Kidney capillary endothelial cell (primary cell): ENCODE measurements around the gene SLX4IP.
"Not testable (repeated sequence)": the region's sequence is repeated elsewhere in the genome, so short reads cannot be mapped to it uniquely, and the experiment has no call there.

Experiments
- DNase-seq: peaks from one replicate; pipeline ENCODE4 v3.0.0-alpha.2; 2018; ENCODE audit warnings: low spot score

The SLX4IP gene

DNA sequence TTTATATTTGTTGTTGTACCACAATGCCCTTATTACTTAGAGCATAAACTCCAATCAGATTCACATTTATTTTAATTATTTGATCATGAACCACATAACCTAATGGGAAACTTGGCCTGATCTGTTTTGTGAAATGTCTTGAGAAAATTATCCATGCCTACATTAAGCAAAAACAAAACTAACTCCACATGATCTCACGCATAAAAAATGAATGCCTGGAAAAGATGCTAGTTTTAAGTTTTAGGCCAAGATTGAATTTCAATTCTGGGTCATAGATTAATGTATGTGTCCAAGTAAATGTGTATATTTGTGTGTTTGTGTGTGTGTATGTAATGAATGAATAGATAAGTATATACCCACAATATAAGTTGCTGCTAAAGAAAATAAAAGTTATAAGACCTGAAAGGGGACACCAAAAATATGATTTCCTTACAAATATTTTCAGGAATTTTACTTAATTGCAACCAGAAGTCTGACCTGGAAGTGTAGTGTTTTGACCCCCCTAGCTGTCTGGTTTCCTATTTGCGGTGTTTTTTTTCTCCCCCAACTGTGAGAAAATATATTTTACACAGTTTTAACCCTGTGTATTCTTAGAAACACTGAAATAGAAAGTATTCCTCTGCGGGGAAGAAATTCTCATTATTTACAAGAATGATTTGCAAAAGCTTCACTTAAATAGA is 141.4 kb downstream of the SLX4IP start:
- no peak for DNase-seq

GRCh38 chr20:10577648-10578047 is 142.5 kb downstream of the SLX4IP start:
- DNase-seq, result no peak

DNA sequence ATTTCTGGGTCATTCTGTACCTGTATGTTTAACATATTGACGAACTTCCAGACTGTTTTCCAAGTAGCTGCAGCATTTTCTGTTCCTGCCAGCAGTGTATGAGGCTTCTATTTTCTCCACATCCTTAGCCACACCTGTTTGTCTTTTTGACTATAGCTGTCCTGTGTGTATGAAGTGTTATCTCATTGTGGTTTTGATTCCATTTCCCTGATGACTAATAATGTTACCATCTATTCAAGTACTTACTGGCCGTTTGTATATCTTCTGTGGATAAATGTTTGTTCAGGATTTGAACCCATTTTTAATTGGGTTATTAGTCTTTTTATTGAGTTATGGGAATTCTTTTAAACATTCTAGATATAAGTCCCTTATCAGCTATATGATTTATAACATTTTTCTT is 143.5 kb downstream of the SLX4IP start:
- no peak for DNase-seq

DNA sequence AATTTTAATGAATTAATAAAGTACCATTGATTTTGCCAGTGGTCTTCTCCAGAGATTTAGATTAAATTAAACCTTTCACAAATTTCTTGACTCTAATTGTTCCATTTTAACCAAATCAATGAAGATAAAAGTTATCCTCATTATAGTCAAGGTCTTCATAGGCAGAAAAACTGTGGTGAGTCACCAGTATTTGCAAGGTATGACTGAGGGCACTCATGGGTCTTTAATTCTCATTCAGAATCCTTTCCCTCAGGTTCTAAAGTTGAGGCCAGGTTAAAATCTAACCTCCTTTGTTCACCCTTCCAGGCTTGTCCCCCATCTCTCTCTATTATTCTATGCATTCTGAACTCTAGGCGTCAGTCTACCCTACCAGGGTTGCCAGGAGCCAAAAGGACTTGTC is 144.8 kb downstream of the SLX4IP start:
- no peak for DNase-seq

DNA sequence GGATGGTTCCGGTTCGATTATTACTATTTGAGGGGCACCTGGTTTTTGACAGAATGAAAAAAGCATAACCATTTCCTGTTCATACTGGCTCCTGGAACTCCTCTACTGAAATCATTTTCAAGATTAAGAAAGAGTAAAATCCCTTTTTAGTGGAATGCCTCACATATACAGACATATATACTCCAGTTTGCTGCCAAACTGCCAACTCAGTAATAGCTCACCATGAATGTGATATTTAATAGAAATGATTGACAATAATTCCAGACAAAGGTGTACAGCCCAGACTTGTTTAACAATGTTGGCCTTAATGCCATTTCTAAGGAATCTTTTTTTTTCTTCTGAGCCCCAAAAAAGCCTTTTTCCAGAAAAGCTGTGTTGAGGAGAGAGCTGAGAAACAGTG is 145.6 kb downstream of the SLX4IP start:
- DNase-seq, result no peak

DNA sequence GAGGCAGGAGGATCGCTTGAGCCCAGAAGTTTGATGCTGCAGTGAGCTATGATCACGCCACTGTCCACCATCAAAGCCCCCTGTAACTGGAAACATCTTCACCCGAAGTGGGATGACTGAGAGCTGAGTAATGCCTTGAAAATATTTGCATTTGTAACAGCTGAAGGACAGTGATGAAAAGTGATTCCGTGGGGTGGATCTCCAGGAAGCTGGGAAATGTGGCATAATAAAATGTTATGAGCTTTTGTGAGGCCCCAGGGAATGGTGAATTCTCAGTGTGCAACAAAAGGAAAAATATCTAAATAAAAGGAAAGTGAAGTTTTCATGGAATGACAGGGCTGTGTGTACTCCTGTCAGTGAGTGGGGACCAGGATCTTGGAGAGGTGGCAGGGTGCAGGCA is 146.7 kb downstream of the SLX4IP start:
- DNase-seq, result no peak

DNA sequence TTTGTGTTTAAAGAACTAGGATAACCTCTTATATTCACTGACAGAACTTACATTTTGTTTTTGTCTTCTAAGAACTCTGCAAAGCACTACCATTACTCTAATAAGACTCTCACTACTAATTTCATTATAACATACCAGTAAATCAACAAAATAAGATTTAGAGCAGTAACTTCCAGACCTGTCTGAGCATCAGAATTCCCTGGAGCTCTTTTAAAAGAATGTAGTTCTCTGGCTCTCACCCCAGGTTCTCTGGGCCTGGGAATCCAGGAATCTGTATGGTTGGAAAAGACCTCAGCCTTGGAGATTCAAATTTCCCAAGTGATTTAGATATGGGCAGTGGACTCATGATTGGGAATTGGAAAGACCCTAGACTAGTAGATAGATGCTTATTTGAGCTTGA is 149.3 kb downstream of the SLX4IP start:
- DNase-seq, result no peak

GRCh38 chr20:10585308-10585707 is 150.2 kb downstream of the SLX4IP start:
- DNase-seq, result no peak

- no peak for DNase-seq
Observed at GRCh38 chr20:10586296-10586695, 151.2 kb downstream of the SLX4IP start.

DNA sequence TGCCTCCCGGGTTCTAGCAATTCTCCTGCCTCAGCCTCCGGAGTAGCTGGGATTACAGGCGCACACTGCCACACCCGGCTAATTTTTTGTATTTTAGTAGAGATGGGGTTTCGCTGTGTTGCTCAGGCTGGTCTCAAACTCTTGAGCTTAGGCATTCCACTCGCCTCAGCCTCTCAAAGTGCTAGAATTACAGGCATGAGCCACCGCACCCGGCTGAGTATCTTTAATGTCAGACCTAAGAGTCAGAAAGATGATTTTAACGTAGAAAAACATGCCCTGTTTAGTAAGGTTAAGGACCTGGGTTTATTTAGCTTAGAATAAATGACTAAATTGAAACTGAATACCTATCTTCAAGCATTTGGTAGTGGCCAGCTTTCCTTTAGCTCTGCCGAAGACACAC is 155.3 kb downstream of the SLX4IP start:
- DNase-seq, result not testable (repeated sequence)

DNA sequence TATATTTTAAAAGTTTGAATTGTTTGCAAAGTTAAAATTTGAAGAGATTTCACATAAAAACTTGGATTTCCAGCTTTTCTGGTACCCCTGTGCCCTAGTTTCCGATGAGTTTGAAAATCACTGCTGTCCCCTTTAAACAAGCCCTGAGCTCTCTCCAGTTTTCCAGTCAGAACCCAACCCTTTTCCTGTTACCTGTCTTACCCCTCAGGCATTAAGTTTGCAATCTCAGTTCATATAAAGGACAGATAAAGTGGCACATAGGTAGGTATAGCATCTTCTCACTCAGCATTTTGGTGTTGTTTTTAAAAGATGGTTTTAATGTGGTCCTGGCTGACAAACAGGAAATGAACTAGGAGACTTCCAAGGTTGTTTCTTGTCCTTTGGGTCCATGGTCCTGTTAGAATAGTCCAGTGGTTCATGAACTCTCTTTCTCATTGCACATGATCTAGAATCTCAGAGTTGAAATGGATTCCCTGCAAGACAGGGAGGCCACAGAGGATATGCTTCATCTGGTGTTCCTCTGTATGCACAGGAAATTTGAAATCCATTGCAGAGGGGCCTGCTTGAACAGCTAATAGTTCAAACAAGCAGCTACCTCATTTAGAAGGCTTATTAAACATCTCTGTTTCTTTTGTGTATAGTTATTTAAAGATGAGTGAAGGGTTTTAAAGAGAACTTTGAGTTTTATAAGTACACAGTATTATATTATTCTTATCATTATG is 156.0 kb downstream of the SLX4IP start:
- no peak for DNase-seq

DNA sequence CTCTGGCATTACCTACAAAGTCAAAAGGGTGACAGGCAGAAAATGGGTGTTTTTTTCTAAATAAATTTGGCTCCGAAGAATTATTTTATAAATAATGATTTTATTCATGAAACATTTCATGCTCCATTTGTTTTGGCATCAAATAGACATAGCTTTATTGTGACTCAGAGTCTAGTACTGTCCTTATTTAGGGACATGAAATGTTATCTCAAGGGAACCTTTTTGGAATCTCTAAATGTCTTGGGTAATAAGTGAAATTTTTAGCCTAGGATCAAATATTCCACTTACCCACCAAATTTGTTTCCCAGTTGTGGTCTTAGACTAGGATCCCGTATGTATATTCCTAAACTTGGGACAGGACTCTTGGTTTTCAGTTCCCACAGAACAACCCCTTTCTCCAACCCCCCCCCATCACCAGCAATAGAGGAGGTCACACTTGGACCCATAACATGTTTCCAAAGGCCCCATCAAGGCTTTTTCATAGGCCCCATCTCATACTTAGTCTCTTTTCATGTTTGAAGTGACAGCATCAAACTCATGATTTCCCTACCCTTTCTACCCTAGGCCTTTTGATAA is 156.9 kb downstream of the SLX4IP start:
- DNase-seq, result no peak

DNA sequence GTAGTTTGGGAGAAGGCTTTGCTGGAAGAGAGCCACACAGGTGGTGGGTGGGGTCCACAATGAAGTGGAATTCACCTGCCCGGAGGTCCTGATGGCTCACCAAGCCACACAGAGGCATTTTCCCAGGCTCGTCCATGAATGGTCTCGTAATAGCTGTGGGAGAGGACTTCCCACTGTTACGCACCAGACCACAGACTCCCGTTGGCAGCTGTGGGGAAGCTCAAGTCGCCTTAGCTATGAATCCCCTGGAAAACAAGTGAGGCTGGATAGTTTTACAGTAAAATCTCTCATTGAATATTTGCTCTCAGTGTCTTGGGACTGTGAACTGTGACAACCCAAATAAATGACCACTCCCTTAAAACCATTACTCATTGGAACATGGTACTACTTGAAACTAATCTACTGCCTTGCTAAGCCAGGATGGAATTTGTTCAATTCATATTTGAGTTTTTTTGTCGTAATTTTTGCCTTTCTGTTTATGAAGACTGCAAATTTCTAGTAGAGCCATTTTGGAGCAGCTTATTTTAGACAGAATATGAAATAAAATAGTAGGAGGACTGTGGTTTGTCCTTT is 159.3 kb downstream of the SLX4IP start:
- DNase-seq, result no peak

- DNase-seq, result no peak
Observed at GRCh38 chr20:10595266-10595665, 160.2 kb downstream of the SLX4IP start.

GRCh38 chr20:10595985-10596384 is 160.9 kb downstream of the SLX4IP start:
- no peak for DNase-seq

GRCh38 chr20:10596710-10597121 is 161.6 kb downstream of the SLX4IP start:
- DNase-seq, result no peak

DNA sequence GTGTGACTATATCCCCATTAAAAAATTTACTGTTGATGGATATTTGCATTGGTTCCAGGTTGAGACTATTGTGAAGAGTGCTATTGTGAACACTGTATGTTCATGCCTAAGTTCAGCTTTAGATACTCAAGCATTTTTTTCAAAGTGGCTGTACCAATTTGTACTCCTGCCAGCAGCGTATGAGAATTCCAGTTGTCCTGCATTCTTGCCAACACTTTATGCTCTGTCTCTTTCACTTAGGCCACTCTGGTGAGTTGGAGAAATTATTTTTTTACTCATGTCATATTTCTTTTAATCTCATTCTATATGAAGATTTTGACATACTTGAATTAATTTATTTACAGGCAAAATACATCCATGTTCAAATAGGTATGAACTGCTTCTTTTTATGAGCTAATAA is 162.5 kb downstream of the SLX4IP start:
- DNase-seq, result no peak

DNA sequence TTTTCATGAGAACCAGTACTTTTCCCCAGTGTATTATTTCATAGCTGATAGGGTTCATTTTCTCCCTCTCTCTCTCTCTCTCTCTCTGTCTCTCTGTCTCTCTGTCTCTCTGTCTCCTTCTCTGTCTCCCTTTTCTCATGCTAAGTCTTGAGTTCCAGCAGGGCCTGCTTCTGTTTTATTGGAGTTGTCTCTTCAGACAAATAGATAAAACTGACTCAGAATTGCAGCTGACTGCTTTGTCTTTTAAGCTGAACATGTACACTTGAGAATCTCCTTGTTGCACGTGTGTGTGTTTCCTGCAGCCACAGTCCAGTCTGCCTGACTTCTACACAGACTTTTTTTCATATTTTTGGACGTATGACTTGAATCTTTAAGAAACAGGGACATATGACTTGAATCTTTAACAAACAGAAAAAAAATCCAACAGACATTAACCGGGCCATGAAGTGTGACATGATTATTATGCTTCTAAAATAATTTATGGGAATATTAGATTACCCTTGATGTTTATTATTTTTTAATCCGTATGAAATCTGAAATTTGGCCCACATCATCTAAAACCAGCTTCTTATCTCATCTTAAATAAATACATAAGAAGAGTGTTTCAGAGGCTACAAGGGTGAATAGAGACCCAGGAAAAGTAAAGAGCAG is 167.2 kb downstream of the SLX4IP start:
- DNase-seq, result no peak

GRCh38 chr20:10603378-10603777 is 168.3 kb downstream of the SLX4IP start:
- DNase-seq, result no peak

DNA sequence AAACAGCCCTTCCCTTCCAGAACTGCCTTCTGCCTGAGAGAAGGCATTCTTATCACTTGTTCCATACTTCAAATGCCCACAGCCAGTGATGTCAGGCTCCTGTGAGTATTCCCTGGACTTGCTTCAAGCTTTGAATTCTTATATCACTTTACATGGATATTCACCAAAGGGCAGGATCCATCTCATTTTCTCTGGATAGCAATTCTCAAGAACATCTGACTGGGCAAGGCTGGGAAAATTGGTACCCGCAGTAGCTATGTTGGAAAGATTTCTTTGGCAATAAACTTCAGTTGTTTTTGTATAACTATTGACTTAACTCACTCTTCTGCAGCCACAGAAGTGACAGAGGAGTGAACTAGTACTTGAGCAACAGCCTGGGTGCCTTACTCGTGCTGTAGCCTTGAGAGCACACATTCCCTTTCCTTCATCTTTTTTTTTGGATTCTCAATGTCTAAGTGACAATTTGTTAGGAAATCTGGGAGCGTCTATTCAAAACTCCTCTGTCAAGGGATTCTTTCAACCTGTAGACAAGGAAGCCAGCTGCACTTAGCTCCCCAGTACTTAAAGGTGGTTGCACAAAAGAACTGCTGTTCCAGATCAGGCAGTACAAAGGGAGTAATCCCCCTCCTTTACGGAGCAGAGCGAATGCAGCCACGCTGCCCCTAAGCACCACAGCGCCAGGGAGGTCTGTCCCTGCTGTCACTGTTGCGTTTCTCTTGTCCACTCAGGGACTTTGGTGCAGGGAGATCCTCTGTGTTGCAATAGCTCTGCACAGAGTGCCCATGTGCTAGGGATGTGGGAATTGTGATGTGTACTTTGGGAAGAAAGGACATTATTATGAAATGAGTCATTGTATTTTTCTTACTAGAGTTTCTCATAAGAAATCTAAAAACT is 169.1 kb downstream of the SLX4IP start:
- DNase-seq, result peak; percentile 57

GRCh38 chr20:10604865-10605440 is 169.8 kb downstream of the SLX4IP start:
- no peak for DNase-seq
